NCI-H524 treated with DMSO at 0.1 percent for 48 hours (cell line): ENCODE results near the gene KIF3C.
"Not testable (repeated sequence)": the region's sequence is repeated elsewhere in the genome, so short reads cannot be mapped to it uniquely, and the experiment has no call there.

Experiments
- DNase-seq: peaks from one replicate; lab custom pipeline; 2025; lab: John Stamatoyannopoulos, UW

Gene KIF3C

GRCh38 chr2:25999406-25999805 lies 17.1 kb upstream of the KIF3C start:
- DNase-seq, result not testable (repeated sequence)

GRCh38 chr2:25998816-25999383 lies 16.6 kb upstream of the KIF3C start:
- DNase-seq, result not testable (repeated sequence)

GRCh38 chr2:25996844-25997243 lies 14.5 kb upstream of the KIF3C start:
- DNase-seq, result no peak

GRCh38 chr2:25994509-25994908 lies 12.2 kb upstream of the KIF3C start:
- no peak for DNase-seq

GRCh38 chr2:25993049-25993448 lies 10.8 kb upstream of the KIF3C start:
- DNase-seq, result no peak

GRCh38 chr2:25992556-25992955 lies 10.3 kb upstream of the KIF3C start:
- DNase-seq, result no peak

- DNase-seq, result peak; percentile 68
Measured at GRCh38 chr2:25991965-25992364, 9.7 kb upstream of the KIF3C start.

- no peak for DNase-seq
Measured at GRCh38 chr2:25989154-25989553, 6.9 kb upstream of the KIF3C start.

- no peak for DNase-seq
Measured at GRCh38 chr2:25988134-25988533, 5.8 kb upstream of the KIF3C start.

GRCh38 chr2:25983735-25984134 lies 1.4 kb upstream of the KIF3C start:
- no peak for DNase-seq

- DNase-seq, result no peak
Measured at GRCh38 chr2:25982968-25983280, 627 bp upstream of the KIF3C start.

GRCh38 chr2:25981596-25982272 lies 563 bp downstream of the KIF3C start:
- DNase-seq, result no peak

GRCh38 chr2:25980951-25981350 lies 1.3 kb downstream of the KIF3C start:
- DNase-seq, result no peak

GRCh38 chr2:25980076-25980887 lies 2.0 kb downstream of the KIF3C start:
- DNase-seq, result no peak

- DNase-seq, result no peak
Measured at GRCh38 chr2:25979001-25979400, 3.3 kb downstream of the KIF3C start.

- DNase-seq, result no peak
Measured at GRCh38 chr2:25977768-25978167, 4.5 kb downstream of the KIF3C start.

GRCh38 chr2:25976983-25977741 lies 5.1 kb downstream of the KIF3C start:
- no peak for DNase-seq

- no peak for DNase-seq
Measured at GRCh38 chr2:25972049-25972823, 10.1 kb downstream of the KIF3C start.

GRCh38 chr2:25971596-25971995 lies 10.7 kb downstream of the KIF3C start:
- no peak for DNase-seq

GRCh38 chr2:25966531-25967270 lies 15.6 kb downstream of the KIF3C start:
- DNase-seq, result no peak

GRCh38 chr2:25964891-25965290 lies 17.4 kb downstream of the KIF3C start:
- no peak for DNase-seq
